IPS-18c (cell line): ENCODE data around the gene TMEM202.
"Not testable (repeated sequence)": the region's sequence is repeated elsewhere in the genome, so short reads cannot be mapped to it uniquely, and the experiment has no call there.

Experiments
- H3K4me3 ChIP-seq: 2 replicates; pipeline ENCODE4 v1.7.0; 2013; ENCODE audit warnings: low read depth, mild to moderate bottlenecking, low read length, moderate library complexity; ENCODE audit not compliant: insufficient read depth
- H3K9me3 ChIP-seq: one replicate; pipeline ENCODE4 v1.6.1; 2013; ENCODE audit warnings: mild to moderate bottlenecking, low read length, moderate library complexity; ENCODE audit not compliant: control insufficient read depth, insufficient read depth

Gene TMEM202

DNA sequence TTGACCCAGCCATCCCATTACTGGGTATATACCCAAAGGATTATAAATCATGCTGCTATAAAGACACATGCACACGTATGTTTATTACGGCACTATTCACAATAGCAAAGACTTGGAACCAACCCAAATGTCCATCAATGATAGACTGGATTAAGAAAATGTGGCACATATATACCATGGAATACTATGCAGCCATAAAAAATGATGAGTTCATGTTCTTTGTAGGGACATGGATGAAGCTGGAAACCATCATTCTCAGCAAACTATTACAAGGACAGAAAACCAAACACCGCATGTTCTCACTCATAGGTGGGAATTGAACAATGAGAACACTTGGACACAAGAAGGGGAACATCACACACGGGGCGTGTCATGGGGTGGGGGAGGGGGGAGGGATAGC, 44.7 kb downstream of the TMEM202 start:
- H3K4me3 ChIP-seq, H3K9me3 ChIP-seq: not testable (repeated sequence)

DNA sequence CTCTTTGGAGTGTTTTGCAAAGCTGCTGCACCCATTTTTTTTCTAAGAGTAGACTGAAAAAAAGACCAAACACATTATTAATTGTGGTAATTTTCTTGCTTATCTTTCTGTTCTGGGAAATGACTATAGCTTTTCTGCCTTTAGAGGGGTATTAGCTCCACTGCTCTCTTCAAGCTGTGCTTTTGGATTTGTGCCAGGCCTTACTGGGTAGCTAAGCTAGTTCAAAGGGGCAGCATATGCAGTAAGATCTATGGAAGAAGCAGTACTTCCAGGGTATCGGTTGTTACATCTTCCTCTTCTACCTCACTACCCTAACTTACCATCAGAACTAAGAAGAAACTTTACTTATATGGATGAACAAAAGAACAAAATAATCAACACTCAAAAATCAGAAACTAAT, 47.3 kb downstream of the TMEM202 start:
- H3K9me3 ChIP-seq = no peaks in the 10 kb centered on the region
- no peak overlapping the region for H3K4me3 ChIP-seq

DNA sequence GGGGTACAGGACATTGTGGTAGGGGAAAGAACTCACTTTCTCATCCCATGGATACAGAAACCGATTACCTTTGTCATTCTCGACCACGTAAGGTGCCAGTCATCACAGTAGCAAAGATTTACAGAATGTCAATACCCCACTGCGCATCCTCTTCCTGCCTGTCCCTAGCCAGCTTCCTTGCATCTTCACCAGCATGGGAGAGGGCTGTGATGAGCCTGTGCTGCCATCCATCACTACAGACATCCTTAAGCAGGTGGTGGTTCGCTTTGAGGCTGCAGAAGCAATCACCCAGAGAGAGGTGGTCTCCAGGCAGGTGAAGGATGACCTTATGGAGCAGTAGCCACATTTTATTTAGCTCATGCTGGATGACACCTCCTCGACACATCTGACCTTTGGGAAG, 52.7 kb downstream of the TMEM202 start:
- no peak overlapping the region for H3K4me3 ChIP-seq

DNA sequence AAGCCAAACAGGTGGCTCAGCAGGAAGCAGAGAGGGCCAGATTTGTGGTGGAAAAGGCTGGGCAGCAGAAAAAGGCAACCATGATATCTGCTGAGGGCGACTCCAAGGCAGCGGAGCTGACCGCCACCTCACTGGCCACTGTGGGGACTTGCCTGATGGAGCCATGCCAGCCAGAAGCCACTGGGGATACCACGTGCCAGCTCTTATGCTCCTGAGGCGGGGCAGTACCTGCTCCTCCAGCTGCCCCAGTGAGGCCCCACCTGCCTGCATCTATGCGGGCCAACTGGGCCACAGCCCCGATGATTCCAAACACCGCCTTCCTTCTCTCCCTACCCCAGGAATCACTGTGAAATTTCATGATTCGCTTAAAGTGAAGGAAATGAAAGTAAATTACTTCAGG, 53.1 kb downstream of the TMEM202 start:
- H3K4me3 ChIP-seq = no peak overlapping the region
- H3K9me3 ChIP-seq = no peaks in the 10 kb centered on the region

More for the DNA sequence above, 52.7 kb downstream of the TMEM202 start:
- no peaks in the 10 kb centered on the region for H3K9me3 ChIP-seq

DNA sequence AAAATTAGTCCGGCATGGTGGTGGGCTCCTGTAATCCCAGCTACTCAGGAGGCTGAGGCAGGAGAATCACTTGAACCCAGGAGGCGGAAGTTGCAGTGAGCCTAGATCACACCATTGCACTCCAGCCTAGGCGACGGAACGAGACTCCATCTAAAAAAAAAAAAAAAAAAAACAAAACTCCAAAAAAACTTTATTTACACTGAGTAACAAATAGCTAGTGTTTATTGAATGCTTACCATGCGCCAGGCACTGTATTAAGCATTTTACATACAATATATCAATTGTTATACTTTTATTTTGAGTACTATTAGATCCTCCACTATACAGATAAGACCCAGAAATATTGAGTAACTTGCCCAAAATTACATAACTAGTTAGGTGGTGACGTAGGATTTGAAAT, 58.6 kb downstream of the TMEM202 start:
- H3K4me3 ChIP-seq = no peak overlapping the region

More for the DNA sequence above, 58.6 kb downstream of the TMEM202 start:
- no peaks in the 10 kb centered on the region for H3K9me3 ChIP-seq
